K562 (cell line): ENCODE measurements around the gene ZGLP1. TPM values are rescaled to one million over a fixed set of nuclear protein-coding genes. Genes with fewer than 3 reads are reported as not detected.

Experiments
- CBX1 ChIP-seq: sonication (generic); IDR thresholded peaks from 2 replicates; pipeline ENCODE4 v1.6.1; 2016; ENCODE audit warnings: antibody characterized with exemption, low read depth, mild to moderate bottlenecking
- GATAD2B ChIP-seq: fragments of 450-650 bp; IDR thresholded peaks from 2 replicates; pipeline ENCODE4 v1.6.1; 2017; ENCODE audit warnings: mild to moderate bottlenecking, borderline replicate concordance
- HNRNPLL ChIP-seq: fragments of 200-400 bp; formaldehyde crosslinking; IDR thresholded peaks from 2 replicates; pipeline ENCODE4 v1.6.1; 2017; ENCODE audit warnings: low read length, low read depth, mild to moderate bottlenecking; ENCODE audit not compliant: poor library complexity, severe bottlenecking
- MXI1 ChIP-seq: IDR thresholded peaks from 2 replicates; pipeline ENCODE4 v1.6.1; 2011; ENCODE audit warnings: low read depth, mild to moderate bottlenecking, improper control_type of control experiment, low read length
- POLR2AphosphoS2 ChIP-seq: IDR thresholded peaks from 2 replicates; pipeline ENCODE4 v1.6.1; 2012; ENCODE audit warnings: low read length, improper control_type of control experiment
- SREBF1 ChIP-seq: fragments of 150-350 bp; IDR thresholded peaks from 2 replicates; pipeline ENCODE4 v1.6.1; 2014; ENCODE audit warnings: antibody characterized with exemption, low read depth, low read length, borderline replicate concordance
- STAT5A ChIP-seq: IDR thresholded peaks from 2 replicates; pipeline ENCODE4 v1.6.1; 2012; ENCODE audit warnings: low read length, inconsistent platforms, borderline replicate concordance
- U2AF1 ChIP-seq: fragments of 200-400 bp; formaldehyde crosslinking; optimal IDR thresholded peaks from 2 replicates; pipeline ENCODE3; 2017; ENCODE audit warnings: mild to moderate bottlenecking, low read depth, low read length, moderate library complexity
- ZNF316 ChIP-seq: fragments of 450-650 bp; IDR thresholded peaks from 2 replicates; pipeline ENCODE4 v1.6.1; 2016
- ZNF445 ChIP-seq: fragments of 250-450 bp; sonication (Bioruptor Pico); IDR thresholded peaks from 2 replicates; pipeline ENCODE4 v1.4.0; 2020; ENCODE audit warnings: low read depth, mild to moderate bottlenecking, moderate library complexity
- polyA plus RNA-seq, 8 experiments: library from polyadenylated mRNA; depleted of rRNA in 4 of 8; stranded (reverse) in 5 of 8; unstranded in 3 of 8; fragments of >200 nt; fragmentation: Nextera tagmentation in 2 of 8; fragmentation: Illumina TruSeq in 1 of 8; extraction: Ambion mirVana in 2 of 8; extraction: Trizol in 1 of 8; gene quantifications; 2 replicates each; pipeline versions ENCODE4 v1.2.1 to v1.2.3, GENCODE V29; 2011 to 2014; ENCODE audit warnings: inconsistent platforms in 1 of 8, missing spikeins in 1 of 8
- total RNA-seq, 7 experiments: library from RNA; depleted of rRNA in 6 of 7; stranded (reverse); fragments of >200 nt in 6 of 7; fragmentation: Illumina TruSeq in 2 of 7; extraction: Trizol in 2 of 7; gene quantifications; 2 replicates each; pipeline versions ENCODE4 v1.2.1 to v1.2.3, GENCODE V29; 2011 to 2021; ENCODE audit warnings: low replicate concordance in 1 of 7
- TF ChIP-seq, protein P1 (sequence below): sonication (generic); formaldehyde crosslinking; IDR thresholded peaks from 2 replicates; pipeline ENCODE4 v1.8.1; 2023; ENCODE audit warnings: mild to moderate bottlenecking, missing genetic modification reagents
- TF ChIP-seq, protein P2 (sequence below), 2 experiments: IDR thresholded peaks; 2 replicates each; pipeline ENCODE4 v1.6.1; 2011; ENCODE audit warnings: borderline replicate concordance in 1 of 2, control low read depth in 1 of 2, low read depth in 1 of 2, low read length in 1 of 2, mild to moderate bottlenecking in 1 of 2, mixed read lengths in 1 of 2, moderate library complexity in 1 of 2; ENCODE audit not compliant: insufficient read depth in 1 of 2, insufficient read length in 1 of 2, poor library complexity in 1 of 2, severe bottlenecking in 1 of 2; ENCODE audit errors: extremely low read depth in 1 of 2
- TF ChIP-seq, protein P3 (sequence below): fragments of 450-650 bp; IDR thresholded peaks from 2 replicates; pipeline ENCODE4 v1.6.1; 2016
- TF ChIP-seq, protein P4 (sequence below): fragments of 450-650 bp; formaldehyde crosslinking; IDR thresholded peaks from 2 replicates; pipeline ENCODE4 v1.4.0; 2022; ENCODE audit warnings: missing genetic modification characterization
- TF ChIP-seq, protein P5 (sequence below): fragments of 250-450 bp; sonication (Bioruptor Pico); IDR thresholded peaks from 2 replicates; pipeline ENCODE4 v1.5.0; 2020; ENCODE audit warnings: mild to moderate bottlenecking, borderline replicate concordance

The ZGLP1 gene
- total and polyA plus RNA-seq, 9 of the 15 experiments (the other 6 are each of a cell fraction or from before 2014, with no cell fraction given), result 0.24 to 4.5 (median 2.2) TPM

DNA sequence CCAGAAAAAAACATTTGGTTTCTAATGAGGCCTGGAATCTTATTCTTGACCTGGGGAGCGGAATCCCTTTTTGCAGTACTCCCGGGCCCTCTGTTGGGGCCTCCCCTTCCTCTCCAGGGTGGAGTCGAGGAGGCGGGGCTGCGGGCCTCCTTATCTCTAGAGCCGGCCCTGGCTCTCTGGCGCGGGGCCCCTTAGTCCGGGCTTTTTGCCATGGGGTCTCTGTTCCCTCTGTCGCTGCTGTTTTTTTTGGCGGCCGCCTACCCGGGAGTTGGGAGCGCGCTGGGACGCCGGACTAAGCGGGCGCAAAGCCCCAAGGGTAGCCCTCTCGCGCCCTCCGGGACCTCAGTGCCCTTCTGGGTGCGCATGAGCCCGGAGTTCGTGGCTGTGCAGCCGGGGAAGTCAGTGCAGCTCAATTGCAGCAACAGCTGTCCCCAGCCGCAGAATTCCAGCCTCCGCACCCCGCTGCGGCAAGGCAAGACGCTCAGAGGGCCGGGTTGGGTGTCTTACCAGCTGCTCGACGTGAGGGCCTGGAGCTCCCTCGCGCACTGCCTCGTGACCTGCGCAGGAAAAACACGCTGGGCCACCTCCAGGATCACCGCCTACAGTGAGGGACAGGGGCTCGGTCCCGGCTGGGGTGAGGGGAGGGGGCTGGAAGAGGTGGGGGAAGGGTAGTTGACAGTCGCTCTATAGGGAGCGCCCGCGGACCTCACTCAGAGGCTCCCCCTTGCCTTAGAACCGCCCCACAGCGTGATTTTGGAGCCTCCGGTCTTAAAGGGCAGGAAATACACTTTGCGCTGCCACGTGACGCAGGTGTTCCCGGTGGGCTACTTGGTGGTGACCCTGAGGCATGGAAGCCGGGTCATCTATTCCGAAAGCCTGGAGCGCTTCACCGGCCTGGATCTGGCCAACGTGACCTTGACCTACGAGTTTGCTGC is 22.5 kb downstream of the ZGLP1 start, which contains the start of gene ICAM4 (continued):
- TF ChIP-seq MXI1, result 0 out of 2 replicates have a peak, but pooled peaks have one; percentile 22
- TF ChIP-seq, protein P1, sequence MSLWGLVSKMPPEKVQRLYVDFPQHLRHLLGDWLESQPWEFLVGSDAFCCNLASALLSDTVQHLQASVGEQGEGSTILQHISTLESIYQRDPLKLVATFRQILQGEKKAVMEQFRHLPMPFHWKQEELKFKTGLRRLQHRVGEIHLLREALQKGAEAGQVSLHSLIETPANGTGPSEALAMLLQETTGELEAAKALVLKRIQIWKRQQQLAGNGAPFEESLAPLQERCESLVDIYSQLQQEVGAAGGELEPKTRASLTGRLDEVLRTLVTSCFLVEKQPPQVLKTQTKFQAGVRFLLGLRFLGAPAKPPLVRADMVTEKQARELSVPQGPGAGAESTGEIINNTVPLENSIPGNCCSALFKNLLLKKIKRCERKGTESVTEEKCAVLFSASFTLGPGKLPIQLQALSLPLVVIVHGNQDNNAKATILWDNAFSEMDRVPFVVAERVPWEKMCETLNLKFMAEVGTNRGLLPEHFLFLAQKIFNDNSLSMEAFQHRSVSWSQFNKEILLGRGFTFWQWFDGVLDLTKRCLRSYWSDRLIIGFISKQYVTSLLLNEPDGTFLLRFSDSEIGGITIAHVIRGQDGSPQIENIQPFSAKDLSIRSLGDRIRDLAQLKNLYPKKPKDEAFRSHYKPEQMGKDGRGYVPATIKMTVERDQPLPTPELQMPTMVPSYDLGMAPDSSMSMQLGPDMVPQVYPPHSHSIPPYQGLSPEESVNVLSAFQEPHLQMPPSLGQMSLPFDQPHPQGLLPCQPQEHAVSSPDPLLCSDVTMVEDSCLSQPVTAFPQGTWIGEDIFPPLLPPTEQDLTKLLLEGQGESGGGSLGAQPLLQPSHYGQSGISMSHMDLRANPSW, result no peak
- TF ChIP-seq HNRNPLL, result peak; percentile 69
- no peak for TF ChIP-seq STAT5A
- TF ChIP-seq SREBF1, result no peak
- TF ChIP-seq, protein P2, sequence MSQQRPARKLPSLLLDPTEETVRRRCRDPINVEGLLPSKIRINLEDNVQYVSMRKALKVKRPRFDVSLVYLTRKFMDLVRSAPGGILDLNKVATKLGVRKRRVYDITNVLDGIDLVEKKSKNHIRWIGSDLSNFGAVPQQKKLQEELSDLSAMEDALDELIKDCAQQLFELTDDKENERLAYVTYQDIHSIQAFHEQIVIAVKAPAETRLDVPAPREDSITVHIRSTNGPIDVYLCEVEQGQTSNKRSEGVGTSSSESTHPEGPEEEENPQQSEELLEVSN (IDR thresholded peaks at IDR 0.05; ENCODE audit: borderline replicate concordance in 1 of 2, extremely low read depth in 1 of 2, insufficient read depth in 1 of 2, insufficient read length in 1 of 2, low read depth in 1 of 2, low read length in 1 of 2, poor library complexity in 1 of 2, severe bottlenecking in 1 of 2), result peak; percentile 78 to 89
- TF ChIP-seq, protein P3, sequence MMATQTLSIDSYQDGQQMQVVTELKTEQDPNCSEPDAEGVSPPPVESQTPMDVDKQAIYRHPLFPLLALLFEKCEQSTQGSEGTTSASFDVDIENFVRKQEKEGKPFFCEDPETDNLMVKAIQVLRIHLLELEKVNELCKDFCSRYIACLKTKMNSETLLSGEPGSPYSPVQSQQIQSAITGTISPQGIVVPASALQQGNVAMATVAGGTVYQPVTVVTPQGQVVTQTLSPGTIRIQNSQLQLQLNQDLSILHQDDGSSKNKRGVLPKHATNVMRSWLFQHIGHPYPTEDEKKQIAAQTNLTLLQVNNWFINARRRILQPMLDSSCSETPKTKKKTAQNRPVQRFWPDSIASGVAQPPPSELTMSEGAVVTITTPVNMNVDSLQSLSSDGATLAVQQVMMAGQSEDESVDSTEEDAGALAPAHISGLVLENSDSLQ, result peak; percentile 37; the same call in 1 of the 2 replicates
- TF ChIP-seq ZNF316, result no peak
- no peak for TF ChIP-seq ZNF445 (CRISPR knock-in tag)
- TF ChIP-seq CBX1, result peak; percentile 69; the same call in 1 of the 2 replicates
- TF ChIP-seq, protein P4, sequence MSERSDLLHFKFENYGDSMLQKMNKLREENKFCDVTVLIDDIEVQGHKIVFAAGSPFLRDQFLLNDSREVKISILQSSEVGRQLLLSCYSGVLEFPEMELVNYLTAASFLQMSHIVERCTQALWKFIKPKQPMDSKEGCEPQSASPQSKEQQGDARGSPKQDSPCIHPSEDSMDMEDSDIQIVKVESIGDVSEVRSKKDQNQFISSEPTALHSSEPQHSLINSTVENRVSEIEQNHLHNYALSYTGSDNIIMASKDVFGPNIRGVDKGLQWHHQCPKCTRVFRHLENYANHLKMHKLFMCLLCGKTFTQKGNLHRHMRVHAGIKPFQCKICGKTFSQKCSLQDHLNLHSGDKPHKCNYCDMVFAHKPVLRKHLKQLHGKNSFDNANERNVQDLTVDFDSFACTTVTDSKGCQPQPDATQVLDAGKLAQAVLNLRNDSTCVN (CRISPR knock-in tag), result no peak
- TF ChIP-seq GATAD2B, result no peak; the same call in 1 of the 2 replicates
- TF ChIP-seq, protein P5, sequence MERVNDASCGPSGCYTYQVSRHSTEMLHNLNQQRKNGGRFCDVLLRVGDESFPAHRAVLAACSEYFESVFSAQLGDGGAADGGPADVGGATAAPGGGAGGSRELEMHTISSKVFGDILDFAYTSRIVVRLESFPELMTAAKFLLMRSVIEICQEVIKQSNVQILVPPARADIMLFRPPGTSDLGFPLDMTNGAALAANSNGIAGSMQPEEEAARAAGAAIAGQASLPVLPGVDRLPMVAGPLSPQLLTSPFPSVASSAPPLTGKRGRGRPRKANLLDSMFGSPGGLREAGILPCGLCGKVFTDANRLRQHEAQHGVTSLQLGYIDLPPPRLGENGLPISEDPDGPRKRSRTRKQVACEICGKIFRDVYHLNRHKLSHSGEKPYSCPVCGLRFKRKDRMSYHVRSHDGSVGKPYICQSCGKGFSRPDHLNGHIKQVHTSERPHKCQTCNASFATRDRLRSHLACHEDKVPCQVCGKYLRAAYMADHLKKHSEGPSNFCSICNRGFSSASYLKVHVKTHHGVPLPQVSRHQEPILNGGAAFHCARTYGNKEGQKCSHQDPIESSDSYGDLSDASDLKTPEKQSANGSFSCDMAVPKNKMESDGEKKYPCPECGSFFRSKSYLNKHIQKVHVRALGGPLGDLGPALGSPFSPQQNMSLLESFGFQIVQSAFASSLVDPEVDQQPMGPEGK (CRISPR knock-in tag), result peak; percentile 49; the same call in 1 of the 2 replicates
- peak; percentile 34; the same call in 1 of the 2 replicates for TF ChIP-seq POLR2AphosphoS2
- TF ChIP-seq U2AF1, result no peak
